Urothelium cell line (cell line): ENCODE results near the gene LEMD2.

Experiments
- DNase-seq: peaks from one replicate; pipeline ENCODE4 v3.0.0; 2011; ENCODE audit warnings: low spot score, mixed read lengths
- FAIRE-seq: peaks from 2 replicates; lab custom pipeline; 2011; peaks lifted over from hg19 to GRCh38; lab: Jason Lieb, UNC

LEMD2 gene

GRCh38 chr6:33725222-33725621, 63.7 kb downstream of the LEMD2 start:
- DNase-seq (no peak), FAIRE-seq (no peak)

GRCh38 chr6:33724102-33725023, 64.6 kb downstream of the LEMD2 start:
- no peak for DNase-seq
- no peak for FAIRE-seq

- no peak for FAIRE-seq
Observed at GRCh38 chr6:33723371-33724085, 65.4 kb downstream of the LEMD2 start.

GRCh38 chr6:33722103-33722623, 66.8 kb downstream of the LEMD2 start:
- DNase-seq (no peak), FAIRE-seq (no peak)

More at GRCh38 chr6:33723371-33724085, 65.4 kb downstream of the LEMD2 start:
- DNase-seq = no peak

GRCh38 chr6:33721508-33721907, 67.4 kb downstream of the LEMD2 start:
- FAIRE-seq = no peak
- no peak for DNase-seq
